GM18526 (cell line): ENCODE measurements around the gene COL6A2.

Experiments used
- POLR2A ChIP-seq: IDR thresholded peaks from 3 replicates; pipeline ENCODE4 v1.6.1; 2011; ENCODE audit not compliant: insufficient read length; ENCODE audit errors: extremely low read depth

Gene COL6A2

GRCh38 chr21:46165098-46165497, 67.2 kb downstream of the COL6A2 start:
- no peak for TF ChIP-seq POLR2A

- TF ChIP-seq POLR2A: no peak
Observed at GRCh38 chr21:46168238-46168637, 70.3 kb downstream of the COL6A2 start.

- no peak for TF ChIP-seq POLR2A
Observed at GRCh38 chr21:46168659-46169386, 70.9 kb downstream of the COL6A2 start.

GRCh38 chr21:46171585-46171984, 73.7 kb downstream of the COL6A2 start:
- TF ChIP-seq POLR2A: no peak

GRCh38 chr21:46171996-46172862, 74.3 kb downstream of the COL6A2 start:
- TF ChIP-seq POLR2A: no peak

GRCh38 chr21:46172863-46173528, 75.1 kb downstream of the COL6A2 start:
- no peak for TF ChIP-seq POLR2A

- TF ChIP-seq POLR2A: no peak
Observed at GRCh38 chr21:46173573-46173972, 75.7 kb downstream of the COL6A2 start.

- no peak for TF ChIP-seq POLR2A
Observed at GRCh38 chr21:46178961-46179360, 81.0 kb downstream of the COL6A2 start.
